B cell (primary cell): ENCODE data around the gene CASZ1. TPM values are rescaled to one million over a fixed set of nuclear protein-coding genes. Genes with fewer than 3 reads are reported as not detected.

Experiments
- ATAC-seq: fragments of 200-7000 bp; cut with Tn5 transposase; one replicate; pipeline ENCODE4 v1.10.0; 2021; ENCODE audit warnings: low read depth, mild to moderate bottlenecking, moderate number of reproducible peaks, moderate library complexity
- CTCF ChIA-PET: fragments of 350-600 bp; sonication (Branson Sonifier 250); formaldehyde crosslinking; loops from one replicate; lab custom pipeline; 2021; ENCODE audit warnings: antibody characterized with exemption, inconsistent platforms; lab: Charles Lee
- POLR2A ChIA-PET: fragments of 350-600 bp; sonication (Branson Sonifier 250); formaldehyde crosslinking; loops from one replicate; lab custom pipeline; 2021; ENCODE audit warnings: antibody characterized with exemption; lab: Charles Lee
- DNase-seq: peaks from one replicate; pipeline ENCODE4 v3.0.0; 2013
- H2AFZ ChIP-seq: 2 replicates; pipeline ENCODE4 v1.6.1; 2012; ENCODE audit warnings: mild to moderate bottlenecking, low read depth, low read length; ENCODE audit not compliant: insufficient read depth, poor library complexity, severe bottlenecking
- H3K27ac ChIP-seq, 2 donors: 1 replicate in 1 of 2; 2 replicates in 1 of 2; pipeline ENCODE4 v1.5.1; 2012 to 2013; ENCODE audit warnings: low read length in 2 of 2, mild to moderate bottlenecking in 2 of 2, moderate library complexity in 1 of 2
- H3K27me3 ChIP-seq, 4 experiments: fragments of 200-600 bp in 1 of 4; sonication (generic) in 1 of 4; replicated peaks in 1 of 4; 1 replicate in 2 of 4; 2 replicates in 2 of 4; pipeline versions ENCODE4 v1.6.1 to v1.7.0; 2013 to 2016; ENCODE audit warnings: low read length in 3 of 4, mild to moderate bottlenecking in 2 of 4, mixed read lengths in 1 of 4, moderate library complexity in 1 of 4; ENCODE audit not compliant: insufficient read depth in 4 of 4, control insufficient read depth in 3 of 4; ENCODE audit errors: control extremely low read depth in 1 of 4
- H3K36me3 ChIP-seq, 2 experiments: replicated peaks in 1 of 2; 1 replicate in 1 of 2; 2 replicates in 1 of 2; pipeline versions ENCODE4 v1.6.1 to v1.7.1; 2013; ENCODE audit warnings: low read length in 1 of 2; ENCODE audit not compliant: insufficient read depth in 2 of 2, control insufficient read depth in 1 of 2; ENCODE audit errors: control extremely low read depth in 1 of 2, extremely low read depth in 1 of 2
- H3K4me1 ChIP-seq, 2 donors: fragments of 200-600 bp in 1 of 2; sonication (generic) in 1 of 2; 1 replicate in 1 of 2; 2 replicates in 1 of 2; pipeline versions ENCODE4 v1.5.1 to v1.6.1; 2013 to 2017; ENCODE audit warnings: low read length in 2 of 2; ENCODE audit not compliant: control insufficient read depth in 2 of 2, insufficient read depth in 2 of 2
- H3K4me2 ChIP-seq: replicated peaks from 2 replicates; pipeline ENCODE3; 2012; ENCODE audit warnings: mild to moderate bottlenecking, low read depth, low read length; ENCODE audit not compliant: poor library complexity, severe bottlenecking
- H3K4me3 ChIP-seq, 5 experiments: fragments of 200-600 bp in 1 of 5; sonication (generic) in 1 of 5; 1 replicate in 3 of 5; 2 replicates in 2 of 5; pipeline versions ENCODE4 v1.5.1 to v1.7.0; 2011 to 2016; ENCODE audit warnings: low read length in 4 of 5, mild to moderate bottlenecking in 4 of 5, low read depth in 2 of 5, control low read depth in 1 of 5, moderate library complexity in 1 of 5; ENCODE audit not compliant: insufficient read depth in 1 of 5; ENCODE audit errors: control extremely low read depth in 1 of 5, extremely low read depth in 1 of 5
- H3K79me2 ChIP-seq: fragments of 200-600 bp; sonication (generic); one replicate; pipeline ENCODE4 v1.6.0; 2016; ENCODE audit warnings: low read length; ENCODE audit not compliant: control insufficient read depth, insufficient read depth
- H3K9ac ChIP-seq: fragments of 200-600 bp; sonication (generic); 2 replicates; pipeline ENCODE4 v1.6.1; 2017; ENCODE audit warnings: mild to moderate bottlenecking, low read length, moderate library complexity
- H3K9me3 ChIP-seq, 3 donors: one replicate each; pipeline versions ENCODE4 v1.6.1 to v1.7.1; 2013; ENCODE audit warnings: low read length in 2 of 3; ENCODE audit not compliant: control insufficient read depth in 2 of 3, insufficient read depth in 1 of 3; ENCODE audit errors: control extremely low read depth in 1 of 3
- H4K20me1 ChIP-seq: 2 replicates; pipeline ENCODE4 v1.6.0; 2012; ENCODE audit warnings: mild to moderate bottlenecking, low read length; ENCODE audit not compliant: insufficient read depth, control insufficient read depth, poor library complexity, severe bottlenecking
- H3K27ac Mint-ChIP-seq: one replicate; pipeline ENCODE4 v1.8.0; 2021; ENCODE audit warnings: mixed read lengths
- H3K27me3 Mint-ChIP-seq: one replicate; pipeline ENCODE4 v1.8.0; 2021; ENCODE audit warnings: mixed read lengths
- H3K4me1 Mint-ChIP-seq: one replicate; pipeline ENCODE4 v1.8.0; 2021; ENCODE audit warnings: mixed read lengths
- H3K4me3 Mint-ChIP-seq: one replicate; pipeline ENCODE4 v1.8.0; 2021; ENCODE audit warnings: mixed read lengths
- H3K9me3 Mint-ChIP-seq: one replicate; pipeline ENCODE4 v1.8.0; 2022; ENCODE audit warnings: mixed read lengths; ENCODE audit not compliant: insufficient read depth
- CTCF ChIP-seq: fragments of 200-600 bp; IDR thresholded peaks from one replicate; pipeline ENCODE4 v1.8.0; 2022; ENCODE audit warnings: antibody characterized with exemption, mild to moderate bottlenecking
- EZH2 ChIP-seq: IDR thresholded peaks from 2 replicates; pipeline ENCODE4 v1.6.1; 2012; ENCODE audit warnings: borderline replicate concordance, low read depth, mild to moderate bottlenecking, moderate library complexity, low read length; ENCODE audit not compliant: insufficient read depth, poor library complexity, severe bottlenecking
- WGBS: methylation state at CpG from one replicate; pipeline ENCODE4 v1.1.5; 2013; ENCODE audit warnings: missing lambda C conversion rate; ENCODE audit not compliant: insufficient coverage; 5-methylcytosine and 5-hydroxymethylcytosine counted together
- intact Hi-C: fragments of 100-400 bp; cut with micrococcal nuclease; formaldehyde crosslinking; loops from one replicate; pipeline ENCODE4 v1.10.0; 2022
- polyA plus RNA-seq: library from polyadenylated mRNA; depleted of rRNA; stranded (reverse); fragments of >200 nt; gene quantifications from 2 replicates; pipeline ENCODE4 v1.2.3, GENCODE V29; 2012
- total RNA-seq, 2 donors: library from RNA; stranded (reverse); fragments of 120-200 nt in 1 of 2; gene quantifications; 1 replicate in 1 of 2; 2 replicates in 1 of 2; pipeline versions ENCODE4 v1.2.3 to v1.2.4, GENCODE V29; 2013 to 2022

Gene CASZ1
- total and polyA plus RNA-seq, 2 donors (not counting 1 experiment from before 2014, with no cell fraction given), result 9.5 to 27.2 TPM

GRCh38 chr1:10678402-10678801, 118.0 kb downstream of the CASZ1 start:
- TF ChIP-seq EZH2 (no peak), CTCF (no peak)
- Histone ChIP-seq H3K4me3 (no peak overlapping the region), H2AFZ (no peak overlapping the region), H3K36me3 (no peaks in the 10 kb centered on the region), H3K27me3 (no peaks in the 10 kb centered on the region), H3K4me2 (no peak overlapping the region), H3K27ac (no peak overlapping the region), H3K9me3 (no peaks in the 10 kb centered on the region), H4K20me1 (peaks cover 97% of the 10 kb centered on the region), H3K9ac (no peak overlapping the region), H3K79me2 (peaks cover 71% of the 10 kb centered on the region), H3K4me1 (no peaks in the 10 kb centered on the region)
- intact Hi-C loops, result no loop called here
- peaks cover 8% of the 10 kb centered on the region for H3K4me1 Mint-ChIP-seq
- H3K4me3 Mint-ChIP-seq, result no peak overlapping the region
- 94% methylated on average over 7 of the region's 23 CpGs for WGBS
- POLR2A ChIA-PET, result no interaction called here
- H3K27ac Mint-ChIP-seq, result no peak overlapping the region
- H3K9me3 Mint-ChIP-seq, result no peaks in the 10 kb centered on the region
- CTCF ChIA-PET, result no interaction called here
- ATAC-seq (no peak), DNase-seq (no peak)
- no peaks in the 10 kb centered on the region for H3K27me3 Mint-ChIP-seq

- Histone ChIP-seq H3K9ac (no peak overlapping the region), H2AFZ (no peak overlapping the region), H3K9me3 (no peaks in the 10 kb centered on the region), H3K36me3 (no peaks in the 10 kb centered on the region), H4K20me1 (peaks cover 96% of the 10 kb centered on the region), H3K4me3 (no peak overlapping the region), H3K4me2 (no peak overlapping the region), H3K27ac (no peak overlapping the region), H3K4me1 (no peaks in the 10 kb centered on the region), H3K79me2 (peaks cover 66% of the 10 kb centered on the region), H3K27me3 (no peaks in the 10 kb centered on the region)
- Mint-ChIP-seq H3K27ac (no peak overlapping the region), H3K27me3 (no peaks in the 10 kb centered on the region), H3K4me3 (no peak overlapping the region), H3K9me3 (no peaks in the 10 kb centered on the region), H3K4me1 (peaks cover 6% of the 10 kb centered on the region)
- intact Hi-C loops, result no loop called here
- no peak for ATAC-seq
- TF ChIP-seq EZH2 (no peak), CTCF (no peak)
- POLR2A ChIA-PET, result no interaction called here
- no peak for DNase-seq
- CTCF ChIA-PET, result no interaction called here
- WGBS, result 94% methylated on average over 22 of the region's 27 CpGs
Measured at GRCh38 chr1:10677491-10678391, 118.7 kb downstream of the CASZ1 start.
